ENCODE data around the gene EIF5.

EIF5 gene

GRCh38 chr14:103348154-103348553 lies 14.1 kb downstream of the EIF5 start:
- no peak overlapping the region for H3K4me2 ChIP-seq (ENCODE audit: low read depth, low read length, poor library complexity, severe bottlenecking)
- peaks cover 20% of the 10 kb centered on the region for H3K36me3 ChIP-seq (ENCODE audit: insufficient read depth, low read length)
- no peaks in the 10 kb centered on the region for H3K27me3 ChIP-seq (ENCODE audit: insufficient read depth, low read length, poor library complexity, severe bottlenecking)
- no peaks in the 10 kb centered on the region for H3K9me3 ChIP-seq (ENCODE audit: insufficient read depth, low read depth, low read length)
- H3F3A ChIP-seq (ENCODE audit: low read depth): 0 out of 2 replicates have a peak, but pooled peaks cover 11% of the 10 kb centered on the region
- no peak overlapping the region for H3K4me3 ChIP-seq (ENCODE audit: low read length, poor library complexity, severe bottlenecking)
- no peak for TF ChIP-seq EZH2phosphoT487 (IDR thresholded peaks at IDR 0.05; ENCODE audit: borderline replicate concordance)
- TF ChIP-seq, protein P1, sequence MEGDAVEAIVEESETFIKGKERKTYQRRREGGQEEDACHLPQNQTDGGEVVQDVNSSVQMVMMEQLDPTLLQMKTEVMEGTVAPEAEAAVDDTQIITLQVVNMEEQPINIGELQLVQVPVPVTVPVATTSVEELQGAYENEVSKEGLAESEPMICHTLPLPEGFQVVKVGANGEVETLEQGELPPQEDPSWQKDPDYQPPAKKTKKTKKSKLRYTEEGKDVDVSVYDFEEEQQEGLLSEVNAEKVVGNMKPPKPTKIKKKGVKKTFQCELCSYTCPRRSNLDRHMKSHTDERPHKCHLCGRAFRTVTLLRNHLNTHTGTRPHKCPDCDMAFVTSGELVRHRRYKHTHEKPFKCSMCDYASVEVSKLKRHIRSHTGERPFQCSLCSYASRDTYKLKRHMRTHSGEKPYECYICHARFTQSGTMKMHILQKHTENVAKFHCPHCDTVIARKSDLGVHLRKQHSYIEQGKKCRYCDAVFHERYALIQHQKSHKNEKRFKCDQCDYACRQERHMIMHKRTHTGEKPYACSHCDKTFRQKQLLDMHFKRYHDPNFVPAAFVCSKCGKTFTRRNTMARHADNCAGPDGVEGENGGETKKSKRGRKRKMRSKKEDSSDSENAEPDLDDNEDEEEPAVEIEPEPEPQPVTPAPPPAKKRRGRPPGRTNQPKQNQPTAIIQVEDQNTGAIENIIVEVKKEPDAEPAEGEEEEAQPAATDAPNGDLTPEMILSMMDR (conservative IDR thresholded peaks at IDR 0.05; ENCODE audit: low read length): no peak
- no peak overlapping the region for H2AFZ ChIP-seq (ENCODE audit: low read length)
- peaks cover 4% of the 10 kb centered on the region for H3K4me1 ChIP-seq (ENCODE audit: insufficient read depth, low read length, poor library complexity, severe bottlenecking)
- no peaks in the 10 kb centered on the region for H3K9me2 ChIP-seq (replicated peaks; ENCODE audit: low read depth, low read length)
- H3K79me2 ChIP-seq (ENCODE audit: insufficient read depth, low read length): no peaks in the 10 kb centered on the region
- peaks cover 8% of the 10 kb centered on the region for H4K20me1 ChIP-seq (ENCODE audit: insufficient read depth, low read length, poor library complexity, severe bottlenecking)
- no peak overlapping the region for H3K9ac ChIP-seq (ENCODE audit: low read depth, low read length, poor library complexity, severe bottlenecking)

- H3K4me1 ChIP-seq (ENCODE audit: insufficient read depth, low read length, poor library complexity, severe bottlenecking): peaks cover 4% of the 10 kb centered on the region
- peaks cover 2% of the 10 kb centered on the region; the same call in 1 of the 2 replicates for H3K36me3 ChIP-seq (ENCODE audit: insufficient read depth, low read length)
- H3K9me2 ChIP-seq (replicated peaks; ENCODE audit: low read depth, low read length): no peaks in the 10 kb centered on the region
- H3K79me2 ChIP-seq (ENCODE audit: insufficient read depth, low read length): no peaks in the 10 kb centered on the region
- no peak overlapping the region for H3K9ac ChIP-seq (ENCODE audit: low read depth, low read length, poor library complexity, severe bottlenecking)
- H3K27me3 ChIP-seq (ENCODE audit: insufficient read depth, low read length, poor library complexity, severe bottlenecking): no peaks in the 10 kb centered on the region
- no peak overlapping the region for H3K4me2 ChIP-seq (ENCODE audit: low read depth, low read length, poor library complexity, severe bottlenecking)
- no peak overlapping the region for H3K4me3 ChIP-seq (ENCODE audit: low read length, poor library complexity, severe bottlenecking)
- TF ChIP-seq, protein P1 (conservative IDR thresholded peaks at IDR 0.05; ENCODE audit: low read length): no peak
- no peak for TF ChIP-seq EZH2phosphoT487 (IDR thresholded peaks at IDR 0.05; ENCODE audit: borderline replicate concordance)
- H3F3A ChIP-seq (ENCODE audit: low read depth): 0 out of 2 replicates have a peak, but pooled peaks cover 6% of the 10 kb centered on the region
- H2AFZ ChIP-seq (ENCODE audit: low read length): no peak overlapping the region
- H3K9me3 ChIP-seq (ENCODE audit: insufficient read depth, low read depth, low read length): no peaks in the 10 kb centered on the region
- H4K20me1 ChIP-seq (ENCODE audit: insufficient read depth, low read length, poor library complexity, severe bottlenecking): no peaks in the 10 kb centered on the region
Observed at GRCh38 chr14:103349982-103350381, 15.9 kb downstream of the EIF5 start.

- H3K36me3 ChIP-seq (ENCODE audit: insufficient read depth, low read length): no peaks in the 10 kb centered on the region
- no peaks in the 10 kb centered on the region for H3K9me2 ChIP-seq (replicated peaks; ENCODE audit: low read depth, low read length)
- H3K4me2 ChIP-seq (ENCODE audit: low read depth, low read length, poor library complexity, severe bottlenecking): no peak overlapping the region
- no peak overlapping the region for H3K9ac ChIP-seq (ENCODE audit: low read depth, low read length, poor library complexity, severe bottlenecking)
- no peaks in the 10 kb centered on the region for H3K27me3 ChIP-seq (ENCODE audit: insufficient read depth, low read length, poor library complexity, severe bottlenecking)
- TF ChIP-seq EZH2phosphoT487 (IDR thresholded peaks at IDR 0.05; ENCODE audit: borderline replicate concordance): no peak
- TF ChIP-seq, protein P1 (conservative IDR thresholded peaks at IDR 0.05; ENCODE audit: low read length): no peak
- no peak overlapping the region for H3K4me3 ChIP-seq (ENCODE audit: low read length, poor library complexity, severe bottlenecking)
- no peak overlapping the region for H2AFZ ChIP-seq (ENCODE audit: low read length)
- no peaks in the 10 kb centered on the region for H4K20me1 ChIP-seq (ENCODE audit: insufficient read depth, low read length, poor library complexity, severe bottlenecking)
- H3K4me1 ChIP-seq (ENCODE audit: insufficient read depth, low read length, poor library complexity, severe bottlenecking): peaks cover 9% of the 10 kb centered on the region
- no peaks in the 10 kb centered on the region for H3F3A ChIP-seq (ENCODE audit: low read depth)
- no peaks in the 10 kb centered on the region for H3K79me2 ChIP-seq (ENCODE audit: insufficient read depth, low read length)
- H3K9me3 ChIP-seq (ENCODE audit: insufficient read depth, low read depth, low read length): no peaks in the 10 kb centered on the region
Observed at GRCh38 chr14:103353362-103353761, 19.3 kb downstream of the EIF5 start.
